Measurements from ENCODE around the gene GDPD1. TPM values are rescaled to one million over a fixed set of nuclear protein-coding genes. Genes with fewer than 3 reads are reported as not detected.
"Not testable (repeated sequence)": the region's sequence is repeated elsewhere in the genome, so short reads cannot be mapped to it uniquely, and the experiment has no call there.

The GDPD1 gene
- total RNA-seq, result 3.4 TPM
- polyA plus RNA-seq, result 1.2 TPM

DNA sequence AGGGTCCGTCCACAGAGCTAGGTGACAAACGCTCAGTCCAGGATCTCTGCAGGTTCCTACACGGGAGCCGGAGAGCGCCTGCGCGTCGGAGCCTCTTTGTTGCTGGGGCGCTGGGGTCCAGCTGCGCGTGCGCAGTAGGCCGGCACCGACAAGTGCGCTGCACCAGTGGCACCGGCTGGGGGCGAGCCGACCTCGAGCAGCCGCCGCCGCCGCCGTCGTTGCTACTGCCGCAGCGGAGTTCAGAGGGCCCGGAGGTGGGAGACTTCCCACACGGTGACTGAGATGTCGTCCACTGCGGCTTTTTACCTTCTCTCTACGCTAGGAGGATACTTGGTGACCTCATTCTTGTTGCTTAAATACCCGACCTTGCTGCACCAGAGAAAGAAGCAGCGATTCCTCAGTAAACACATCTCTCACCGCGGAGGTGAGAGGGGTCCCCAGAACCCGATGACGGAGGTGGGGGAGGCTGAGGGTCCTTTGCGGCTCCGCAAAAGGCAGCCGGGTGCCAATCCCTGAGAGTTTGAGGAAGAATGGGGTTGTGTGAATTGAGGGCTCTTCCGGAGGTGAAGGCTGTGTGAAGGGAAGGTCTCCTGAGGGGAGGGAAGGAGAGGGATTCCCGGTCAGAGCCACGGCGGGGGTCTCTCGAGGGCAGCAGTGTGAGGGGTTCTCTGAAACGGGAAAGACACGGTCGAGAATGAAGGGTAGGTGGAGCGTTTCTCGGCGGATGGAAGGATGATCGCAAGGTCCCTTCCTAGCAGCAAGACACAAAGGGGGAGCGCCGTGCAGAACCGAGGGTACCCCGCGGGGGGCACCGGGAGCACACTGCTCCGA lies at the start of gene GDPD1:
Gene GDPD1, plus strand, starts transcription at position 184 of the 831 bp plus-strand sequence. Its CDS starts 99 bp downstream, at position 283.
- under 1% methylated on average over 60 of the region's 60 CpGs for WGBS
- no peaks in the 10 kb centered on the region for H3K4me1 ChIP-seq (ENCODE audit: insufficient read depth)
- peak within 1 kb of the TSS; percentile 59 for H3K4me3 ChIP-seq (ENCODE audit: low read depth, low read length)
- peak; percentile 83 for DNase-seq (ENCODE audit: extremely low spot score)
- peak within 1 kb of the TSS; percentile 14 for H3K27ac ChIP-seq (ENCODE audit: low read depth)
- no peaks in the 10 kb centered on the region for H3K36me3 ChIP-seq (ENCODE audit: insufficient read depth)

DNA sequence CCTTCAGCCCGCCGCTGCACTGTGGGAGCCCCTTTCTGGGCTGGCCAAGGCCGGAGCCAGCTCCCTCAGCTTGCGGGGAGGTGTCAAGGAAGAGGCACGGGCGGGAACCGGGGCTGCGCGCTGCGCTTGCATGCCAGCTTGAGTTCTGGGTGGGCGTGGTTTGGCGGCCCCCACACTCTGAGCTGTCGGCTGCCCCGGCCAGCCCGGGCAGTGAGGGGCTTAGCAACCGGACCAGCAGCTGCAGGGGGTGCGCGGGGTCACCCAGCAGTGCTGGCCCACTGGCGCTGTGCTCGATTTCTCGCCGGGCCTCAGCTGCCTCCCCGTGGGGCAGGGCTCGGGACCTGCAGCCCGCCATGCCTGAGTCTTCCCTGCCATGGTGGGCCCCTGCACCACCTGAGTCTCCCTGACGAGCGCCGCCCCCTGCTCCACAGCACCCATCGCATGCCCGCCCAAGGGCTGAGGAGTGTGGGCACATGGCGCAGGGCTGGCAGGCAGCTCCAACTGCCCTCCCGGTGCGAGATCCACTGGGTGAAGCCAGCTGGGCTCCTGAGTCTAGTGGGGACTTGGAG lies 47.8 kb upstream of the GDPD1 start:
- 97% methylated on average over 33 of the region's 33 CpGs for WGBS
- H3K36me3 ChIP-seq (ENCODE audit: insufficient read depth), result no peaks in the 10 kb centered on the region
- no peaks in the 10 kb centered on the region for H3K4me1 ChIP-seq (ENCODE audit: insufficient read depth)
- no peak overlapping the region for H3K27ac ChIP-seq (ENCODE audit: low read depth)
- DNase-seq (ENCODE audit: extremely low spot score), result no peak
- no peak overlapping the region for H3K4me3 ChIP-seq (ENCODE audit: low read depth, low read length)

DNA sequence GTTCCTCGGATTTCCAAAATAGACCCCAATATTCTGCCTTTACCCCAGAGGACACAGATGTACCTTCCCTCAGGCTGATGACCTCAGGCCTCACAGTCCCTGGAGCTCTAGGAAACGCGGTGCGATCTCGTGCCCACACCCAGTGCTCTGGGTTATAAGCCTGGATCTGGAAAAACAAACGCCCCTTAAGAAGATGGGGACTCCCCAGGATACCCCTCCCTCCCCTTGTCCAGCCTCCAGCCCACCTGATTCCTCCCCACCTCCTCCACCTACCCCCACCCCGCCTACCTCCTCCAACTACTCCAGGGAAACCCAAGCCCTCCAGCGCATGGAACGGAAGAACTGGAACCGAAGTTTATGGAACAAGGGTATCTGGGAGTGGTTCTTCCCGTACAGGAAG lies 45.6 kb upstream of the GDPD1 start:
- WGBS, result 97% methylated on average over 11 of the region's 11 CpGs
- Histone ChIP-seq H3K4me1 (ENCODE audit: insufficient read depth) (no peaks in the 10 kb centered on the region), H3K4me3 (ENCODE audit: low read depth, low read length) (no peak overlapping the region), H3K36me3 (ENCODE audit: insufficient read depth) (no peaks in the 10 kb centered on the region), H3K27ac (ENCODE audit: low read depth) (no peak overlapping the region)
- DNase-seq (ENCODE audit: extremely low spot score), result no peak

DNA sequence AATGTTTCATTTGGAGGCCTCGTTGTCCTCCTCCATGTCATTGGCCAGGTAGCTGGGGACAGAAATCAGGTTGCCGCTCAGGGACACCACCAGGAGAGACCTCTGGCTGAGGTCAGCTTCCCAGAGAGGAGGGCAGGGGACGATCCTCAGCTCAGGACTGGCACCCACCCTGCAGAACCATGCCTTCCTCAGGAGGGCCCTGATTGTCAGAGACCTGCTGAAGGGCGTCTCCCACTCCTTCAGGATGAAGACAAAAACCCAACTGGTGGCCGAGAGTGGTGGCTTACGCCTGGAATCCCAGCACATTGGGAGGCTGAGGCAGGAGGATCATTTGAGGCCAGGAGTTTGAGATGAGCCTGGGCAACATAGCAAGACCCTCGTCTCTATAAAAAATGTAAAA lies 45.2 kb upstream of the GDPD1 start:
- H3K36me3 ChIP-seq (ENCODE audit: insufficient read depth), result no peaks in the 10 kb centered on the region
- H3K4me3 ChIP-seq (ENCODE audit: low read depth, low read length), result no peak overlapping the region
- 93% methylated on average over 7 of the region's 7 CpGs for WGBS
- no peak for DNase-seq (ENCODE audit: extremely low spot score)
- no peak overlapping the region for H3K27ac ChIP-seq (ENCODE audit: low read depth)
- H3K4me1 ChIP-seq (ENCODE audit: insufficient read depth), result no peaks in the 10 kb centered on the region

DNA sequence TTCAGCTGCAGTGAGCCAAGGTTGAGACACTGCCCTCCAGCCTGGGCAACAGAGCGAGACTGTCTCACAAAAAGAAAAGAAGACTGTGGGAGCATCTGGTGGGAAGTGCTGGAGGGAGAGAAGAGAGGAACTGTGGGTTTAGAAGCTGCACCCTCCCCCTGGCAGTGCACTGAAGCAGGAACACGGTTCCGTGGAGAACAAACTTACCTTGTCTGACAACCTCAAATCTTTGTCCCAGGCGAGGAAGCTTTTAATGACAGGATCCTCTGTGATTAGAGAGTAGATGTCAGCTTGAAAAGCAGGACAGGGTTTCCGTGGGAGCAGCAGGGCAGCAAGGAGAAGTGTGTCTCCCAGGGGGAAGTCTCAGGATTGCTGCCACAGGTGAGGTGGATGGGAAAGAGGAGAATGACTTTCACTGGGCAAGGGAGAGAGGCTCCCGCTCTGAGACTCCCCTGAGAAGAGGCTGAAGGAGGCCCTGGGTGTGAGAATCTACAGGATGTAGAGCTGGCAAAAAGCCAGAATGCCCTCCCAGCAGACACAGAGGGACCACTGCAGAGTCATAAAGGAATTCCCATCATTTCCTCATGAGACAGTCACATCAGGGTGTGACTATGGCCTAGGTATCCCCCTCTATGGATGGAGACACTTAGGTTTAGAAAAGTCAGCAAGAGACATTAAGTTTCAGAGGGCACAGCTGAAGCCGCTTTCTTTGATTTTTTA lies 41.9 kb upstream of the GDPD1 start:
- Histone ChIP-seq H3K27ac (ENCODE audit: low read depth) (no peak overlapping the region), H3K36me3 (ENCODE audit: insufficient read depth) (no peaks in the 10 kb centered on the region), H3K4me1 (ENCODE audit: insufficient read depth) (no peaks in the 10 kb centered on the region), H3K4me3 (ENCODE audit: low read depth, low read length) (no peak overlapping the region)
- DNase-seq (ENCODE audit: extremely low spot score), result no peak
- WGBS, result 86% methylated on average over 7 of the region's 7 CpGs

DNA sequence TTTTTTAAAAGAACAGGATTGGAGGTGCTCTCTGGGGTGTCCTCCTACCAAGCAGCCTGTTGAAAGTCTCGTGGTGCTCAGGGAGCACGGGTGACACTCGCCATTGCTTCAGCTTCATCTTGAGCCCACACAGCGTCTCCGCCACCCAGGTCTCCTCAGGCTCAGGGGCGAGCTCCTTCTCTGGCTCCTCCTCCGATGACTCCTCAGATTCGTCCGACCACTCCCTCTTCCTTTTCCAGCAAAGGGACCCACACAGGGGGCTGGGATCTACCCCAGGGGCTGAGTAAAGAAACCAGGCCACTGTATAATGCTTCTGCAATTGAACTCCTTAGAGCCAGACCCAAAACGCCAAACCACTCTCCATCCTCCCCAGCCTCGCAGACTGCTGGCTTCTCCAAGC lies 40.7 kb upstream of the GDPD1 start:
- H3K4me3 ChIP-seq (ENCODE audit: low read depth, low read length); H3K27ac ChIP-seq (ENCODE audit: low read depth); DNase-seq (ENCODE audit: extremely low spot score); H3K36me3 ChIP-seq (ENCODE audit: insufficient read depth); H3K4me1 ChIP-seq (ENCODE audit: insufficient read depth): not testable (repeated sequence)
- 95% methylated on average over 11 of the region's 11 CpGs for WGBS

DNA sequence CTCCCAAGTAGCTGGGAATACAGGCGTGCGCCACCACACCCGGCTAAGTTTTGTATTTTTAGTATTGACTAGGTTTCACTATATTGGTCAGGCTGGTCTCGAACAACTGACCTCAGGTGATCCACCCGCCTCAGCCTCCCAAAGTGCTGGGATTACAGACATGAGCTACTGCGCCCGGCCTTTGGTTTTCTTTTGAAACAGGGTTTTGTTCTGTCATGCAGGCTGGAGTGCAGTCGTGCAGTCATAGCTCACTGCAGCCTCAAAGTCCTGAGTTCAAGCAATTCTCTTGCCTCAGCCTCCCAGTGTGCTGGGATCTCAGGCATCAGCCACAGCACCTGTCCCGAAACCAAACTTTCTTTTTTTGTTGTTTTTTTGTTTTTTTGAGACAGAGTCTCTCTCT lies 39.7 kb upstream of the GDPD1 start:
- no peak overlapping the region for H3K27ac ChIP-seq (ENCODE audit: low read depth)
- whole genome bisulfite sequencing, result 98% methylated on average over 9 of the region's 9 CpGs
- DNase-seq (ENCODE audit: extremely low spot score), result no peak
- H3K4me3 ChIP-seq (ENCODE audit: low read depth, low read length), result no peak overlapping the region
- H3K4me1 ChIP-seq (ENCODE audit: insufficient read depth), result no peaks in the 10 kb centered on the region
- H3K36me3 ChIP-seq (ENCODE audit: insufficient read depth), result no peaks in the 10 kb centered on the region

DNA sequence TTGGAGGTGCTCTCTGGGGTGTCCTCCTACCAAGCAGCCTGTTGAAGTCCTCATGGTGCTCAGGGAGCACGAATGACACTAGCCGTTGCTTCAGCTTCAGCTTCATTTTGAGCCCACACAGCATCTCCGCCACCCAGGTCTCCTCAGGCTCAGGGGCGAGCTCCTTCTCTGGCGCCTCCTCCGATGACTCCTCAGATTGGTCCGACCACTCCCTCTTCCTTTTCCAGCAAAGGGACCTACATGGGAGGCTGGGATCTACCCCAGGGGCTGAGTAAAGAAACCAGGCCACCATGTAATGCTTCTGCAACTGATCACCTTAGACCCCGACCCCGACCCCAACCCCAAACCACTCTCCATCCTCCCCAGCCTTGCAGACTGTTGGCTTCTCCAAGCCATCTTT lies 38.8 kb upstream of the GDPD1 start:
- Histone ChIP-seq H3K4me1 (ENCODE audit: insufficient read depth) (no peaks in the 10 kb centered on the region), H3K36me3 (ENCODE audit: insufficient read depth) (no peaks in the 10 kb centered on the region), H3K27ac (ENCODE audit: low read depth) (no peak overlapping the region), H3K4me3 (ENCODE audit: low read depth, low read length) (no peak overlapping the region)
- 97% methylated on average over 9 of the region's 9 CpGs for WGBS
- DNase-seq (ENCODE audit: extremely low spot score), result no peak

DNA sequence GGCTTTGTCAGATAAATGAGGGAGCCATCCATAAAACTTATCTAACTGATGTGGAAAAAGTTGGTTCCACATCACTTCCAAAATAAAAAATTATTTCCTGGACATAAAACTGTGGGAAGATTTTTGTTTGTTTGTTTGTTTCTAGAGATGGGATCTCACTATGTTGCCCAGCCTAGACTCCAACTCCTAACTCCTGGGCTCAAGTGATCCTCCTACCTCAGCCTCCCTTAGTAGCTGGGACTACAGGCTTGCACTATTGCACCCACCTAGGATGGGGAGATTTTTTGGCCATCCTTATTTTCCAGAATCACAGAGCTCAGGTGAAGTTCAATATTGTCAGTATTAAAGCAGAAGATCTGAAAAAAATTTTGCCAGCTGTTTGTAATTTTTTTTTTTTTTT lies 34.3 kb upstream of the GDPD1 start:
- Histone ChIP-seq H3K36me3 (ENCODE audit: insufficient read depth) (no peaks in the 10 kb centered on the region), H3K4me3 (ENCODE audit: low read depth, low read length) (no peak overlapping the region), H3K27ac (ENCODE audit: low read depth) (no peak overlapping the region), H3K4me1 (ENCODE audit: insufficient read depth) (no peaks in the 10 kb centered on the region)
- DNase-seq (ENCODE audit: extremely low spot score), result no peak

DNA sequence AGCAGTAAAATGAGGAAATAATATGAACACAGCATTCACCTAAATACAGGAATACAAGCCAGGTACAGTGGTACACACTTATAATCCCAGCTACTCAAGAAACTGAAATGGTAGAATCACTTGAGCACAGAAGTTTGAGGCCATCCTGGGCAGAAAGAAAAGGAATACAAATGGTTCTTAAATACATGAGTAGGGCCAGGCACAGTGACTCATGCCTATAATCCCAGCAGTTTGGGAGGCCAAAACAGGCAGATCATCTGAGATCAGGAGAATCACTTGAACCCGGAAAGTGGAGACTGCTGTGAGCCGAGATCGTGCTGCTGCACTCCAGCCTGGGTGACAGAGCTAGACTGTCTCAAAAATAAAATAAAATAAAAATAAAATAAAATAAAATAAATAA lies 33.5 kb upstream of the GDPD1 start:
- Histone ChIP-seq H3K4me1 (ENCODE audit: insufficient read depth) (no peaks in the 10 kb centered on the region), H3K4me3 (ENCODE audit: low read depth, low read length) (no peak overlapping the region), H3K36me3 (ENCODE audit: insufficient read depth) (no peaks in the 10 kb centered on the region), H3K27ac (ENCODE audit: low read depth) (no peak overlapping the region)
- WGBS, result 91% methylated on average over 3 of the region's 3 CpGs
- no peak for DNase-seq (ENCODE audit: extremely low spot score)

DNA sequence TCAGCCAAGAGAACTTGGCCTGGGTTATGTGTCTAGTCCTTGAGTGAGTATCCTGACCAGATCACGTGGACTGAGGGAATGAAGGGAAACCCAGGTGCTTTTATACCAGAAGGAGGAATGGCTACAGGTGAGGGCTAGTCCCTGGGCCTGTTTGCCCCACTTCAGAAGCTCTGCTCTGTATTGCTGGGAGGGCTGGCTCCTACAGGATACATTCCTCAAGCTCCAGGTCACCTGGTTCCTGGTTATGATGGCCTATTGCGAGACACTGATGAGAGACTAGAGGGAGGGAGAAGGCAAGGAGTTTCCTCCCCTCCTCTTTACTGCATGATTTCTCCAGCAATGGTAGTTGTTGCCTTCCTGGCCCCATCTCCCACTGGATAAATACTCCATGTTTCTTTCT lies 29.5 kb upstream of the GDPD1 start:
- no peak overlapping the region for H3K27ac ChIP-seq (ENCODE audit: low read depth)
- H3K4me1 ChIP-seq (ENCODE audit: insufficient read depth), result no peaks in the 10 kb centered on the region
- H3K4me3 ChIP-seq (ENCODE audit: low read depth, low read length), result no peak overlapping the region
- WGBS, result 93% methylated on average over 2 of the region's 2 CpGs
- no peak for DNase-seq (ENCODE audit: extremely low spot score)
- H3K36me3 ChIP-seq (ENCODE audit: insufficient read depth), result no peaks in the 10 kb centered on the region

DNA sequence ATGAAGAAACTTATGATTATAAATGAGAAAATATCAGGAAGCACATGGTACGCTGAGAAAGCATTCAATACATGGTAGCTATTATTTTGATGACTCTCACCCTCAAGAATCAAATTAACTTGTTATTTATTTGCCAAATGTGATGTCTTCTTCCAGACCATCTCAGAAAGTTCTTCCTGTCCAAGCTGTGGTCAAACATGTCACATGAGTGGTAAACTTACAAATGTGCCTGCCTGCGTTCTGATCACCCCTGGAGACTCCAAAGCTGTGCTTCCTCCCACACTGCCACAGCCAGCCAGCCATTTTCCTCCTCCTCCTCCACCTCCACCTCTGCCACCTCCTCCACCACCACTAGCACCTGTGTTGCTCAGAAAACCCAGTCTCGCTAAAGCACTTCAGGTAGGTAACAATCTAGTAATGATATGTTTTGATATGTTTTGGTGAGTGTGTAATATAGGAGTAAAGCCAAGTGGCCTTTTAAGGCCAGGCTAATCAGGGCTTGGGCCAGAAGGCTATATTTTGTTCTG lies 26.9 kb upstream of the GDPD1 start:
- Histone ChIP-seq H3K27ac (ENCODE audit: low read depth) (no peak overlapping the region), H3K4me1 (ENCODE audit: insufficient read depth) (no peaks in the 10 kb centered on the region), H3K4me3 (ENCODE audit: low read depth, low read length) (no peak overlapping the region), H3K36me3 (ENCODE audit: insufficient read depth) (no peaks in the 10 kb centered on the region)
- 97% methylated on average over 3 of the region's 3 CpGs for WGBS
- no peak for DNase-seq (ENCODE audit: extremely low spot score)

DNA sequence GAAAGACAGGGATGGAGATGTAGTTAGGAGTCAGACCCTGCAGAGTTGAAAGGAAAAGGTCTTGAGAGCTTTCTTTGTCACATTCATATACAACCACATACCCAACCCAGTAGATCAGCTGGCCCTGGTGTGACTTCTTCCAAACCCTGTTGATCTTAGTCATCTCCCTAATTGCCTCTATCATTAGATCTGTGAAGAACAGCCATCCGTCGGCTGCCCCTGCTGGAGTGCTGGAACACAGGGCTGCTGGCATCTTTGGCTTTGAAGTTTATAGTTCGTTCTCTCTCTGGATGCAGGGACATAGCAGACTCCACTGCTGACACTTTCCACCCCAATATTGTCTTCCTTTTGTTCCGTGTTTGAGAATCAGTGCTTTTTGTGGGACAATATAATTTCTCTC lies 20.9 kb upstream of the GDPD1 start:
- DNase-seq (ENCODE audit: extremely low spot score), result no peak
- Histone ChIP-seq H3K4me3 (ENCODE audit: low read depth, low read length) (no peak overlapping the region), H3K4me1 (ENCODE audit: insufficient read depth) (no peaks in the 10 kb centered on the region), H3K36me3 (ENCODE audit: insufficient read depth) (no peaks in the 10 kb centered on the region), H3K27ac (ENCODE audit: low read depth) (no peak overlapping the region)
- WGBS, result 93% methylated on average over 4 of the region's 4 CpGs

DNA sequence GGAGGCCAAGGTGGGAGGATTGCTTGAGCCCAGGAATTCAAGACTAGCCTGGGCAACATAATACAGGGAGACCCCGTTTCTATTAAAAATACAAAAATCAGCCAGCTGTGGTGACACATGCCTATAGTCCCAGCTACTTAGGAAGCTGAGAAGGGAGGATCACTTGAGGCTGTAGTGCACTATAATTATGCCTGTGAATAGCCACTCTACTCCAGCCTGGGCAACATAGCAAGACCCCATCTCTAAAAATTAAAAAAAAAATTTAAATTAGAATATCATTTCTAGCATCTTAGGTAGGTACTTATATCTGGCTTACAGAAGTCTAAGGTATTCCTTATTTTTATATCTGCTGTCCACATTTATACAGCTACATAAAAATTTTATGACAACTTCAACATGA lies 18.0 kb upstream of the GDPD1 start:
- no peak for DNase-seq (ENCODE audit: extremely low spot score)
- 93% methylated on average over 1 of the region's 1 CpG for WGBS
- no peak overlapping the region for H3K27ac ChIP-seq (ENCODE audit: low read depth)
- no peak overlapping the region for H3K4me3 ChIP-seq (ENCODE audit: low read depth, low read length)
- H3K36me3 ChIP-seq (ENCODE audit: insufficient read depth), result no peaks in the 10 kb centered on the region
- H3K4me1 ChIP-seq (ENCODE audit: insufficient read depth), result no peaks in the 10 kb centered on the region

All from urinary bladder (tissue), 4 donors.